GM21737 (cell line): Measurements from ENCODE around the gene DDI2.
A peak's percentile ranks its signal among the peaks of the same experiment; 100 is the strongest.
"Not testable (repeated sequence)": the region's sequence is repeated elsewhere in the genome, so short reads cannot be mapped to it uniquely, and the experiment has no call there.

ENCODE experiments used
- ATAC-seq: cut with Tn5 transposase; IDR thresholded peaks from one replicate; pipeline ENCODE4 v1.9.1; 2021; ENCODE audit warnings: mild to moderate bottlenecking, moderate library complexity; ENCODE audit not compliant: unreplicated experiment

The DDI2 gene

GRCh38 chr1:15676688-15677661 is 59.7 kb downstream of the DDI2 start:
- ATAC-seq, result no peak

- no peak for ATAC-seq
Measured at GRCh38 chr1:15678578-15678977, 61.3 kb downstream of the DDI2 start.

- ATAC-seq, result no peak
Measured at GRCh38 chr1:15680131-15680530, 62.9 kb downstream of the DDI2 start.

- no peak for ATAC-seq
Measured at GRCh38 chr1:15680561-15681348, 63.5 kb downstream of the DDI2 start.

GRCh38 chr1:15681349-15682292 is 64.4 kb downstream of the DDI2 start:
- no peak for ATAC-seq

GRCh38 chr1:15682936-15683341 is 65.7 kb downstream of the DDI2 start:
- no peak for ATAC-seq

- no peak for ATAC-seq
Measured at GRCh38 chr1:15683345-15684039, 66.2 kb downstream of the DDI2 start.

- ATAC-seq, result peak; percentile 43
Measured at GRCh38 chr1:15684042-15684461, 66.8 kb downstream of the DDI2 start, which contains the start of gene PLEKHM2. PLEKHM2 (plus strand) TSS chr1:15684320; CDS start chr1:15684559, 239 bp downstream.

GRCh38 chr1:15684468-15685291 is 67.4 kb downstream of the DDI2 start:
- ATAC-seq, result peak; percentile 35

GRCh38 chr1:15685820-15686219 is 68.6 kb downstream of the DDI2 start:
- no peak for ATAC-seq

- no peak for ATAC-seq
Measured at GRCh38 chr1:15687446-15687845, 70.2 kb downstream of the DDI2 start.

- no peak for ATAC-seq
Measured at GRCh38 chr1:15690317-15690716, 73.1 kb downstream of the DDI2 start.

- ATAC-seq, result no peak
Measured at GRCh38 chr1:15691434-15692032, 74.3 kb downstream of the DDI2 start.

GRCh38 chr1:15692121-15692682 is 74.9 kb downstream of the DDI2 start:
- ATAC-seq, result no peak

- no peak for ATAC-seq
Measured at GRCh38 chr1:15693371-15693770, 76.1 kb downstream of the DDI2 start.

GRCh38 chr1:15696956-15697521 is 79.8 kb downstream of the DDI2 start:
- peak; percentile 91 for ATAC-seq

- ATAC-seq, result no peak
Measured at GRCh38 chr1:15698201-15698600, 80.9 kb downstream of the DDI2 start.

GRCh38 chr1:15699321-15699720 is 82.1 kb downstream of the DDI2 start:
- not testable (repeated sequence) for ATAC-seq
